Neural progenitor cell (in vitro differentiated cells): ENCODE results near the gene STK38L. TPM values are rescaled to one million over a fixed set of nuclear protein-coding genes. Genes with fewer than 3 reads are reported as not detected.

ENCODE experiments used
- DNase-seq: peaks from one replicate; pipeline ENCODE4 v3.0.0-alpha.2; 2016; ENCODE audit warnings: low spot score
- H2AFZ ChIP-seq: fragments of 200-600 bp; sonication (generic); replicated peaks from 2 replicates; pipeline ENCODE4 v1.6.1; 2016; ENCODE audit warnings: antibody characterized with exemption
- H3F3A ChIP-seq: fragments of 200-600 bp; sonication (generic); 2 replicates; pipeline ENCODE4 v1.6.1; 2016; ENCODE audit warnings: antibody characterized with exemption, low read depth
- H3K27ac ChIP-seq: fragments of 200-600 bp; sonication (generic); 2 replicates; pipeline ENCODE4 v1.5.1; 2016; ENCODE audit warnings: mild to moderate bottlenecking
- H3K27me3 ChIP-seq: fragments of 200-600 bp; sonication (generic); 2 replicates; pipeline ENCODE4 v1.6.1; 2016; ENCODE audit warnings: mild to moderate bottlenecking, moderate library complexity
- H3K36me3 ChIP-seq: fragments of 200-600 bp; sonication (generic); 2 replicates; pipeline ENCODE4 v1.5.1; 2016
- H3K4me1 ChIP-seq: fragments of 200-600 bp; sonication (generic); 2 replicates; pipeline ENCODE4 v1.6.1; 2016; ENCODE audit warnings: mixed run types
- H3K4me2 ChIP-seq: fragments of 200-600 bp; sonication (generic); 2 replicates; pipeline ENCODE4 v1.6.1; 2016
- H3K4me3 ChIP-seq: fragments of 200-600 bp; sonication (generic); 2 replicates; pipeline ENCODE4 v1.5.1; 2016
- H3K79me2 ChIP-seq: fragments of 200-600 bp; sonication (generic); 2 replicates; pipeline ENCODE4 v1.6.1; 2016; ENCODE audit warnings: low read depth
- H3K9ac ChIP-seq: fragments of 200-600 bp; sonication (generic); 2 replicates; pipeline ENCODE4 v1.6.1; 2016
- H3K9me3 ChIP-seq: fragments of 200-600 bp; sonication (generic); 2 replicates; pipeline ENCODE4 v1.5.1; 2016; ENCODE audit warnings: low read depth
- H4K20me1 ChIP-seq: fragments of 200-600 bp; sonication (generic); 2 replicates; pipeline ENCODE4 v1.6.1; 2016; ENCODE audit warnings: low read depth
- H3K27ac Mint-ChIP-seq: 3 replicates; pipeline ENCODE4 v1.8.0; 2021; ENCODE audit warnings: mixed read lengths
- H3K27me3 Mint-ChIP-seq: 2 replicates; pipeline ENCODE4 v1.8.0; 2022; ENCODE audit warnings: low read depth, mild to moderate bottlenecking, inconsistent platforms, moderate library complexity, mixed read lengths; ENCODE audit not compliant: insufficient read depth
- H3K36me3 Mint-ChIP-seq: 3 replicates; pipeline ENCODE4 v1.8.0; 2021; ENCODE audit warnings: mixed read lengths
- H3K4me1 Mint-ChIP-seq: 3 replicates; pipeline ENCODE4 v1.8.0; 2021; ENCODE audit warnings: mixed read lengths
- H3K4me3 Mint-ChIP-seq: 3 replicates; pipeline ENCODE4 v1.8.0; 2021; ENCODE audit warnings: mild to moderate bottlenecking, moderate library complexity, mixed read lengths
- H3K9me3 Mint-ChIP-seq: 3 replicates; pipeline ENCODE4 v1.8.0; 2020; ENCODE audit warnings: mixed read lengths
- EZH2 ChIP-seq: fragments of 200-600 bp; sonication (generic); IDR thresholded peaks from 2 replicates; pipeline ENCODE4 v1.6.1; 2017; ENCODE audit warnings: antibody characterized with exemption, mild to moderate bottlenecking, moderate library complexity
- EZH2phosphoT487 ChIP-seq: fragments of 200-600 bp; sonication (generic); IDR thresholded peaks from 2 replicates; pipeline ENCODE4 v1.6.1; 2017; ENCODE audit warnings: antibody characterized with exemption
- total RNA-seq: library from RNA; depleted of rRNA; stranded (reverse); fragments of >200 nt; gene quantifications from 2 replicates; pipeline ENCODE4 v1.2.3, GENCODE V29; 2015; ENCODE audit warnings: low replicate concordance
- TF ChIP-seq, protein P1 (sequence below): fragments of 200-600 bp; sonication (generic); IDR thresholded peaks from 2 replicates; pipeline ENCODE4 v1.5.1; 2017; ENCODE audit warnings: antibody characterized with exemption, mild to moderate bottlenecking

STK38L gene
- total RNA-seq, 1 donor from 2014 or later = 62.6 TPM

DNA sequence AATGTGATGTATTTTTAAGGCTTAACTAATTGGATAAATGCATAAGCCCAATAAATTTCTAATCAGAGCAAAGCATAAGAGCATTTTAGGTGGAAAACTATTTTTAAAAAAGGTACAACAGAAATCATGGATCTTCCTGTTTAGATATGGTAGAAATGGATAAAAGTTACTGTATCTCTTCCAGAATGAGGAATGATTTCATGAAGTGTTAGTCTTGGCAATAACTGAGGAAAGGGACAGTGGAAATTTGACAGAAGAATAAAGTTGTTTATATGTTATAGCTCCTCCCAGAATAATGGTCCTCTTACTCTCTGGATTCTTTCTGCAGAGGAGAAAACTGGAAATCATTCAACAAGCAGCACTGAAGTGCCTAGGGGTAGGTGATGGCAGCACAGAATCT lies 56.1 kb downstream of the STK38L start:
- Mint-ChIP-seq H3K9me3 (peaks cover 2% of the 10 kb centered on the region), H3K4me3 (no peak overlapping the region), H3K27ac (peak overlapping the region; percentile 11), H3K4me1 (no peaks in the 10 kb centered on the region), H3K27me3 (no peaks in the 10 kb centered on the region), H3K36me3 (peaks cover 28% of the 10 kb centered on the region)
- no peaks in the 10 kb centered on the region for H3F3A ChIP-seq
- no peaks in the 10 kb centered on the region for H3K4me1 ChIP-seq
- TF ChIP-seq, protein P1, sequence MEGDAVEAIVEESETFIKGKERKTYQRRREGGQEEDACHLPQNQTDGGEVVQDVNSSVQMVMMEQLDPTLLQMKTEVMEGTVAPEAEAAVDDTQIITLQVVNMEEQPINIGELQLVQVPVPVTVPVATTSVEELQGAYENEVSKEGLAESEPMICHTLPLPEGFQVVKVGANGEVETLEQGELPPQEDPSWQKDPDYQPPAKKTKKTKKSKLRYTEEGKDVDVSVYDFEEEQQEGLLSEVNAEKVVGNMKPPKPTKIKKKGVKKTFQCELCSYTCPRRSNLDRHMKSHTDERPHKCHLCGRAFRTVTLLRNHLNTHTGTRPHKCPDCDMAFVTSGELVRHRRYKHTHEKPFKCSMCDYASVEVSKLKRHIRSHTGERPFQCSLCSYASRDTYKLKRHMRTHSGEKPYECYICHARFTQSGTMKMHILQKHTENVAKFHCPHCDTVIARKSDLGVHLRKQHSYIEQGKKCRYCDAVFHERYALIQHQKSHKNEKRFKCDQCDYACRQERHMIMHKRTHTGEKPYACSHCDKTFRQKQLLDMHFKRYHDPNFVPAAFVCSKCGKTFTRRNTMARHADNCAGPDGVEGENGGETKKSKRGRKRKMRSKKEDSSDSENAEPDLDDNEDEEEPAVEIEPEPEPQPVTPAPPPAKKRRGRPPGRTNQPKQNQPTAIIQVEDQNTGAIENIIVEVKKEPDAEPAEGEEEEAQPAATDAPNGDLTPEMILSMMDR = no peak
- TF ChIP-seq EZH2phosphoT487 (no peak), EZH2 (no peak)
- no peak overlapping the region for H3K27ac ChIP-seq
- H3K4me3 ChIP-seq = no peak overlapping the region
- H3K9me3 ChIP-seq = no peaks in the 10 kb centered on the region
- H3K36me3 ChIP-seq = no peaks in the 10 kb centered on the region
- DNase-seq = no peak
- H4K20me1 ChIP-seq = no peaks in the 10 kb centered on the region
- no peak overlapping the region for H3K9ac ChIP-seq
- no peaks in the 10 kb centered on the region for H3K27me3 ChIP-seq
- no peaks in the 10 kb centered on the region for H3K79me2 ChIP-seq
- H3K4me2 ChIP-seq = no peak overlapping the region
- H2AFZ ChIP-seq = no peak overlapping the region

DNA sequence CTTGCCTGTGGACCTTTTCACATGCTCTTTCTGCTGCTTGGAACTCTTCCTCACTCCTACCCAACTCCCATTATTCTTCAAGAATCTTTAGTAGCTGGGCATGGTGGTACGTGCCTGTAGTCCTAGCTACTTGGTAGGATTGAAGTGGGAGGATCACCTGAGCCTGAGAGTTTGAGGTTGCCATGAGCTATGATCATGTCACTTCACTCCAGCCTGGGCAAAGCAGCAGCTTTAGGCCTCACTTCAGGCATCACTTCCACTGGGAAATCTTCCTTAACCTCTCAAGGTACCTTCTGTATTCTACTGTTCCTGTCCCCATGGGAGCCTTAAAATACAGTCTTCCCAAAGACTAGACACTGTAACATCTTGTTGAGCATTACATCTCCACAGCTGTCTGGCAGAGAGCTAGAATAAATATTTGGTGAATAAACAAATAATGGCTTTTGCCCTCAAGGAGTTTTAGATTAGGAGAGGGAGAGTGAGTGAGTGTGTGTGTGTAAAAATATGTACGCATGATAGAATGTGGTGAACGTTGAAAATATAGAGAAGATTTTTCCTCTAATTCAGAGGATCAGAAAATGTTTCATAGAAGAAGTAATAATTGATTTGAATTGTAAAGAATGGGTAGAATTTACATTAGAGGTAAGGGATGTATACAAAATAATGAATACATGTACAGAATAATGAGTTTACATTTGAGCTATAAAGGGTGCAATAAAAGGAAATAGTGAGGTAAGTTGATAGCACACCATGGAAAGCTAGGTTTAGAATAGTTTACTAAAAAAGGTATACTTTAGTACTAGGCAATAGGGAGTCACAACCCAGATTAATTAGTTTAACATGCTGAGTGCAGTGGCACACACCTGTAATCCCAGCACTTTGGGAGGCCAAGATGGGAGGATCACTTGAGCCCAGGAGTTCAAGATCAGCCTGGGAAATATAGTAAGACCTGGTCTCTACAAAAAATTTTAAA lies 59.3 kb downstream of the STK38L start:
- Mint-ChIP-seq H3K4me1 (no peaks in the 10 kb centered on the region), H3K4me3 (no peak overlapping the region), H3K27me3 (no peaks in the 10 kb centered on the region), H3K36me3 (peaks cover 20% of the 10 kb centered on the region), H3K9me3 (peaks cover 2% of the 10 kb centered on the region), H3K27ac (no peak overlapping the region)
- TF ChIP-seq EZH2 = no peak
- no peak for TF ChIP-seq EZH2phosphoT487
- TF ChIP-seq, protein P1 = no peak
- H4K20me1 ChIP-seq = no peaks in the 10 kb centered on the region
- H3K4me2 ChIP-seq = no peak overlapping the region
- H3K27ac ChIP-seq = no peak overlapping the region
- no peaks in the 10 kb centered on the region for H3K9me3 ChIP-seq
- H3K4me1 ChIP-seq = no peaks in the 10 kb centered on the region
- H3F3A ChIP-seq = no peaks in the 10 kb centered on the region
- H3K27me3 ChIP-seq = no peaks in the 10 kb centered on the region
- DNase-seq = no peak
- H3K4me3 ChIP-seq = no peak overlapping the region
- no peak overlapping the region for H2AFZ ChIP-seq
- no peak overlapping the region for H3K9ac ChIP-seq
- H3K36me3 ChIP-seq = no peaks in the 10 kb centered on the region
- no peaks in the 10 kb centered on the region for H3K79me2 ChIP-seq

DNA sequence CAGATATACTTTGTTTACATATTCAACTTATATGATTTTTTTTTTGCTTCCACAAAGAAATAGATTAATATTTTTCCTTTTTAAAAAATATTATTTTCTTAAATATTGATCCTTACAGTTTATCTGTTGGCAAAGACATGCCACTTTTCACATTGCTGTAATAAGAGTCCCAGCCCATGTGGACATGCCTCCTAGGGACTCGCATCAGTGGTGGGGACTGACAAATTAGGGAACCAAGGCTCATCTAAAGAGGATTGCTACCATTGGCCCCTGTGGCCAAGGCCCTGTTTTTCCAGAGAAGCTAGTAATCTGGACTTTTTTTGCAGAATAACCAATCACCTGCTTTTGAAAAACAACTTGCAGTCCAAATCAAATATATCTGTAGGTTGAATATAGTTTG lies 60.8 kb downstream of the STK38L start:
- H3K4me1 ChIP-seq = no peaks in the 10 kb centered on the region
- no peak overlapping the region for H3K27ac Mint-ChIP-seq
- H3K9ac ChIP-seq = no peak overlapping the region
- no peaks in the 10 kb centered on the region for H4K20me1 ChIP-seq
- no peak overlapping the region for H2AFZ ChIP-seq
- no peak for DNase-seq
- no peaks in the 10 kb centered on the region for H3K9me3 ChIP-seq
- TF ChIP-seq EZH2 (no peak), EZH2phosphoT487 (no peak)
- TF ChIP-seq, protein P1 = no peak
- H3K9me3 Mint-ChIP-seq = no peaks in the 10 kb centered on the region
- no peak overlapping the region for H3K27ac ChIP-seq
- no peak overlapping the region for H3K4me3 ChIP-seq
- peaks cover 15% of the 10 kb centered on the region for H3K36me3 Mint-ChIP-seq
- no peak overlapping the region for H3K4me2 ChIP-seq
- no peaks in the 10 kb centered on the region for H3K4me1 Mint-ChIP-seq
- H3K4me3 Mint-ChIP-seq = no peak overlapping the region
- peaks cover 10% of the 10 kb centered on the region for H3F3A ChIP-seq
- no peaks in the 10 kb centered on the region for H3K79me2 ChIP-seq
- peaks cover 10% of the 10 kb centered on the region for H3K36me3 ChIP-seq
- no peaks in the 10 kb centered on the region for H3K27me3 ChIP-seq
- no peaks in the 10 kb centered on the region for H3K27me3 Mint-ChIP-seq
